Measurements from ENCODE around the gene FBXL2.

DNA sequence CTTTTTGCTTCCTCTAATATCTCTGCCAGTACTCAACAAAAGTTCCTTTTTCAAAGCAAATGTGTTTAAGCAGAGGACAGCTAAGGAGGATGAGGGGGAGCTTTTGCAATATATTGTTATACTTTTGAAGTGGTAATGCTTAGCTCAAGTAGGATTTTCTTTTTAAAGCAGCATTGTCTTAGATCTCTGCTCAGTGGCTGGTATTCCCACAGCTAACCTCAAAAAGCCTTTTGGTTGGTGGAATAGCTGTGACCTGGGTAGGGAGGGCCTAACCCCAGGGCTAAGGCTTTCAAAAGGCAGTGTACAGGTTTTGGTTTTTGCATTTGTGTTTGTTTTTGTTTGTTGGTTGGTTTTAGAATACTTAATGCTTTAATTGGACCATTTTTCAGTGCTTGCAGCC is 86.8 kb downstream of the FBXL2 start:
- TF ChIP-seq, protein P1, sequence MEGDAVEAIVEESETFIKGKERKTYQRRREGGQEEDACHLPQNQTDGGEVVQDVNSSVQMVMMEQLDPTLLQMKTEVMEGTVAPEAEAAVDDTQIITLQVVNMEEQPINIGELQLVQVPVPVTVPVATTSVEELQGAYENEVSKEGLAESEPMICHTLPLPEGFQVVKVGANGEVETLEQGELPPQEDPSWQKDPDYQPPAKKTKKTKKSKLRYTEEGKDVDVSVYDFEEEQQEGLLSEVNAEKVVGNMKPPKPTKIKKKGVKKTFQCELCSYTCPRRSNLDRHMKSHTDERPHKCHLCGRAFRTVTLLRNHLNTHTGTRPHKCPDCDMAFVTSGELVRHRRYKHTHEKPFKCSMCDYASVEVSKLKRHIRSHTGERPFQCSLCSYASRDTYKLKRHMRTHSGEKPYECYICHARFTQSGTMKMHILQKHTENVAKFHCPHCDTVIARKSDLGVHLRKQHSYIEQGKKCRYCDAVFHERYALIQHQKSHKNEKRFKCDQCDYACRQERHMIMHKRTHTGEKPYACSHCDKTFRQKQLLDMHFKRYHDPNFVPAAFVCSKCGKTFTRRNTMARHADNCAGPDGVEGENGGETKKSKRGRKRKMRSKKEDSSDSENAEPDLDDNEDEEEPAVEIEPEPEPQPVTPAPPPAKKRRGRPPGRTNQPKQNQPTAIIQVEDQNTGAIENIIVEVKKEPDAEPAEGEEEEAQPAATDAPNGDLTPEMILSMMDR (conservative IDR thresholded peaks at IDR 0.05): no peak
- no peak for TF ChIP-seq EZH2 (IDR thresholded peaks at IDR 0.05; ENCODE audit: low read depth)

Data from PC-9 (cell line).